Measurements from ENCODE around the gene SREBF2.

DNA sequence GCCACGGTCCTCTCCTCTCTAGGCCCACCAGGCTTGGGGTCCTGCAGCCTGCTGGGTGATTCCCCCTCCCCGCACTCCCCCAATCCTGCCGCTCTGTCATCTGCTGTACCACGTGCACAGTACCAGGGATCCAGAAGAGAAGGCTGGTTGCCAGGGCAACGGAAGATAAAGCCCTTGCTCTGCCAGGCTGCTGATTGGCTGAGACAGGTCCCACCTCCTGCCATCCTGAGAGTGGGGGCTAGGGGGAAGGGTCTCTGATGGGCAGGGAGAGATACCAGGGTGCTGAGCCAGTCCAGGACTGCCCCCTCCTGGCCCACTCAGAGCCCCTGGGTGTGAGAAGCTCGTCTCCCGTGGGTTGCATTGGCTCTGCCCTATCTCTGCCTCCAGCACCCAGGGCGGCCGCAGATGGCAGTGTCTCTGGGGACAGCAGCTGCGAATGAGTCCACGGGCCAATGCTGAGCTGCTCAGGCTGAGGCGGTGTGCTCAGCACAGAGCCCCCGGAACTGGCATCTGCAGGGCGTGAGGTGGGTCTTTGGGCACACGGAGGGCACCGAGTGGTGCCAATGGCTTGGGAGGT lies 119.1 kb downstream of the SREBF2 start, which contains the start of gene SMIM45:
- TF ChIP-seq, protein P1, sequence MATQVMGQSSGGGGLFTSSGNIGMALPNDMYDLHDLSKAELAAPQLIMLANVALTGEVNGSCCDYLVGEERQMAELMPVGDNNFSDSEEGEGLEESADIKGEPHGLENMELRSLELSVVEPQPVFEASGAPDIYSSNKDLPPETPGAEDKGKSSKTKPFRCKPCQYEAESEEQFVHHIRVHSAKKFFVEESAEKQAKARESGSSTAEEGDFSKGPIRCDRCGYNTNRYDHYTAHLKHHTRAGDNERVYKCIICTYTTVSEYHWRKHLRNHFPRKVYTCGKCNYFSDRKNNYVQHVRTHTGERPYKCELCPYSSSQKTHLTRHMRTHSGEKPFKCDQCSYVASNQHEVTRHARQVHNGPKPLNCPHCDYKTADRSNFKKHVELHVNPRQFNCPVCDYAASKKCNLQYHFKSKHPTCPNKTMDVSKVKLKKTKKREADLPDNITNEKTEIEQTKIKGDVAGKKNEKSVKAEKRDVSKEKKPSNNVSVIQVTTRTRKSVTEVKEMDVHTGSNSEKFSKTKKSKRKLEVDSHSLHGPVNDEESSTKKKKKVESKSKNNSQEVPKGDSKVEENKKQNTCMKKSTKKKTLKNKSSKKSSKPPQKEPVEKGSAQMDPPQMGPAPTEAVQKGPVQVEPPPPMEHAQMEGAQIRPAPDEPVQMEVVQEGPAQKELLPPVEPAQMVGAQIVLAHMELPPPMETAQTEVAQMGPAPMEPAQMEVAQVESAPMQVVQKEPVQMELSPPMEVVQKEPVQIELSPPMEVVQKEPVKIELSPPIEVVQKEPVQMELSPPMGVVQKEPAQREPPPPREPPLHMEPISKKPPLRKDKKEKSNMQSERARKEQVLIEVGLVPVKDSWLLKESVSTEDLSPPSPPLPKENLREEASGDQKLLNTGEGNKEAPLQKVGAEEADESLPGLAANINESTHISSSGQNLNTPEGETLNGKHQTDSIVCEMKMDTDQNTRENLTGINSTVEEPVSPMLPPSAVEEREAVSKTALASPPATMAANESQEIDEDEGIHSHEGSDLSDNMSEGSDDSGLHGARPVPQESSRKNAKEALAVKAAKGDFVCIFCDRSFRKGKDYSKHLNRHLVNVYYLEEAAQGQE (IDR thresholded peaks at IDR 0.05; ENCODE audit: insufficient read depth in 1 of 2, low read depth in 2 of 2, low read length in 2 of 2), result no peak
- no peak for TF ChIP-seq POLR2AphosphoS5 (IDR thresholded peaks at IDR 0.05; ENCODE audit: low read depth, low read length)
- TF ChIP-seq SIN3A (IDR thresholded peaks at IDR 0.05; ENCODE audit: borderline replicate concordance, insufficient read depth, low read length), result no peak
- no peak for TF ChIP-seq TAF1 (IDR thresholded peaks at IDR 0.05; ENCODE audit: borderline replicate concordance, insufficient read depth, low read length)
- TF ChIP-seq FOXP2 (optimal IDR thresholded peaks at IDR 0.05; ENCODE audit: borderline replicate concordance, extremely low read depth, extremely low read length, insufficient read depth), result no peak

Data from PFSK-1 (cell line).